HG02870 (cell line): ENCODE results near the gene DHX32.
"Not testable (repeated sequence)": the region's sequence is repeated elsewhere in the genome, so short reads cannot be mapped to it uniquely, and the experiment has no call there.

Source experiments
- ATAC-seq: cut with Tn5 transposase; IDR thresholded peaks from one replicate; pipeline ENCODE4 v1.9.1; 2021; ENCODE audit warnings: mild to moderate bottlenecking, moderate library complexity; ENCODE audit not compliant: unreplicated experiment

The DHX32 gene, protein sequence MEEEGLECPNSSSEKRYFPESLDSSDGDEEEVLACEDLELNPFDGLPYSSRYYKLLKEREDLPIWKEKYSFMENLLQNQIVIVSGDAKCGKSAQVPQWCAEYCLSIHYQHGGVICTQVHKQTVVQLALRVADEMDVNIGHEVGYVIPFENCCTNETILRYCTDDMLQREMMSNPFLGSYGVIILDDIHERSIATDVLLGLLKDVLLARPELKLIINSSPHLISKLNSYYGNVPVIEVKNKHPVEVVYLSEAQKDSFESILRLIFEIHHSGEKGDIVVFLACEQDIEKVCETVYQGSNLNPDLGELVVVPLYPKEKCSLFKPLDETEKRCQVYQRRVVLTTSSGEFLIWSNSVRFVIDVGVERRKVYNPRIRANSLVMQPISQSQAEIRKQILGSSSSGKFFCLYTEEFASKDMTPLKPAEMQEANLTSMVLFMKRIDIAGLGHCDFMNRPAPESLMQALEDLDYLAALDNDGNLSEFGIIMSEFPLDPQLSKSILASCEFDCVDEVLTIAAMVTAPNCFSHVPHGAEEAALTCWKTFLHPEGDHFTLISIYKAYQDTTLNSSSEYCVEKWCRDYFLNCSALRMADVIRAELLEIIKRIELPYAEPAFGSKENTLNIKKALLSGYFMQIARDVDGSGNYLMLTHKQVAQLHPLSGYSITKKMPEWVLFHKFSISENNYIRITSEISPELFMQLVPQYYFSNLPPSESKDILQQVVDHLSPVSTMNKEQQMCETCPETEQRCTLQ

DNA sequence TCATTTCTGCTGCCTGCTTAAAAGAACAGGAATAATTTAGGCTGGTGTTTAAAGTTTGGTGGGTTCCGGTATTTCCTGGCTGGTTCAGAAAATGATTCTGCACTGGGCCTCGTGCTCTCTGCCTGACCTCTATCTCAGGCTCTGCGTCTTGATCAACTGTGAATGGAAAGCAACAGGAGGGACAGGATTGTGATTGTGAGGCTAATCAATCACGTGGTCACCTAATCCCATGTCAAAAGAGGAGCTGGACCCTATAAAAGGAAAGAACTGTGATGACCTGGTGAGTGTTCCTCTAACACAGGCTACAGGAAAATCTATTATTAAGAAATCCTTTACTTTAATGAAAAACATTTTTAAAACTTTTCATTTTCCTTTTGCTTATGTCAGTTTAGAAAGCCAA lies at the start of gene DHX32:
Gene DHX32 (minus strand): TSS at position 101 of the 400 bp plus-strand sequence. CDS start 468 bp downstream, outside the sequence.
- ATAC-seq = no peak

DNA sequence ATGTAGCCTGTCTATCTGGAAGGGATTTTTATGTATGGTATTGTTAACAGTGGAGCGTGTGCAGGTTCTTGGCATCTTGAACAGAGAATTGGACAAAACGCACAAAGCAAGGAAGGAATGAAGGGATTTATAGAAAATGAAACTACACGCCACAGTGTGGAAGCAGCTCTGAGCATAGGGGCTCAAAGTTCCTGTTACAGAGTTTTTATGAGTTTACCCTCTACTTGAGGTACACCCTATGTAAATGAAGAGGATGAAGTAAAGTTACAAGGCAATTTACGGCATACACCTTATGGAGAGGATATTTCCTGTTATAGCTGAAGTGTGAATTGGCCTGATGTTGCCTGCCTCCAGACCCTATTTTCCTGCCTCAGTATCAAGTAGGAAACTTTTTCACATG lies 48.5 kb upstream of the DHX32 start:
- no peak for ATAC-seq

DNA sequence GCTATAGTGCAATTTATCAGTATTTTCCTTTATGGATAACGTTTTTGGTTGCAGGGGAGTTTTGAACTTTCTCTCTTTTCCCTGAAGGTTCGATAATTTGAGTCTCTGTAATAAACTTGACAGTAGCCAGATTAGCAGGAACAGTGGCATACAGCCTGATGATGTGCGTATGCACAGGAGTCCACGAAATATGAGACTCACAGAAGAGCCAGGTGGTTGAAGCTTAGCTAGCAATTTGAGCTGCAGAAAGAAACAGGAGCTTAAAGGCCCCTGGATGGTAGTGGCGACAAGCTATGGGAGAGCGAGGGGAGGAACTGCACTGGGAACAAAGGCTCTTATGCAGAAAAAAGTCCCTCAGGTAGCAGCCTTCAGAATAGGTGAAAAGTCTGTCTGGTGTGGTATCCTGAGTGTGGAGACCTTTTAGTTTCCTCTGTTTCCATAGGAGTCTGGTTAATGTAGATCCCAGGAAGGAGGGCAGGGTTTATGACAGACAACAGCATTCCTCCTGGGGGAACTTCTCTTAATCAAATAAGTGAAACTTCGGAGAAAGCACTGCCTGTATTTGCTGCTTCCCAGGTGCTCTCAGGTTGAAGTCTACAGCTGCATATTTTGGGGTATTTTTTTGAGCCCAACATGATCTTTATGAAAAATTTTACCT lies 48.0 kb upstream of the DHX32 start:
- ATAC-seq = no peak

DNA sequence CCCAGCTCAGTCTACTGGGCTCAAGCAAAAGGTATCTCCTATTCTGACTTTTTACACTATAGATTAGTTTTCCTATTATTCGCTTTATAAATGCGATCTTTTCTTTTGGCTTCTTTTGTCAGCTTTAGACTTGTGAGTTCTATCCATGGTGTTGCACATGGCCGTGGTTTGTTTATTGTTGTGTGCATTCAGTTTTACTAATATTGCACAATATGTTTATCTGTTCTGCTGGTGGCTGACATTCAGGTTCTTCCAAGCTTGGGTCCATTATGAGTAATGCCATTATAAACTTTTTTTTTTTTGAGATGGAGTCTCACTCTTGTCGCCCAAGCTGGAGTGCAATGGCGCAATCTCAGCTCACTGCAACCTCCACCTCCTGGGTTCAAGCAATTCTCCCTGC lies 46.2 kb upstream of the DHX32 start:
- not testable (repeated sequence) for ATAC-seq

DNA sequence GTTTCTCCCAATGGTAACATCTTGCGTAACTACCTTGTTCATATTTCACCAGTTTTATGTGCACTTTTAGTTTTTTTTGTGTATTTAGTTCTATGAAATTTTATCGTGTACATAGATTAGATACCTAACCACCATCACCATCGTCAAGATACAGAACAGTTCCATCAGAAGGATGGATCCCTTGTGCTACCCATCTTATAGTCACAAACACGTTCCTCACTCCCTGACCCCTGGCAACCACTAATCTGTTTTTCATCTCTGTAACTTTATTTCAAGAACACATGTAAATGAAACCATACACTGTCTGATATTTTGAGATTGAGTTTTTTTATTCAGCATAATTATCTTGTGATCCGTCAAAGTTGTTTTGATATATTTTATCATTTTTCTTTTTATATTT lies 45.2 kb upstream of the DHX32 start:
- ATAC-seq = no peak

DNA sequence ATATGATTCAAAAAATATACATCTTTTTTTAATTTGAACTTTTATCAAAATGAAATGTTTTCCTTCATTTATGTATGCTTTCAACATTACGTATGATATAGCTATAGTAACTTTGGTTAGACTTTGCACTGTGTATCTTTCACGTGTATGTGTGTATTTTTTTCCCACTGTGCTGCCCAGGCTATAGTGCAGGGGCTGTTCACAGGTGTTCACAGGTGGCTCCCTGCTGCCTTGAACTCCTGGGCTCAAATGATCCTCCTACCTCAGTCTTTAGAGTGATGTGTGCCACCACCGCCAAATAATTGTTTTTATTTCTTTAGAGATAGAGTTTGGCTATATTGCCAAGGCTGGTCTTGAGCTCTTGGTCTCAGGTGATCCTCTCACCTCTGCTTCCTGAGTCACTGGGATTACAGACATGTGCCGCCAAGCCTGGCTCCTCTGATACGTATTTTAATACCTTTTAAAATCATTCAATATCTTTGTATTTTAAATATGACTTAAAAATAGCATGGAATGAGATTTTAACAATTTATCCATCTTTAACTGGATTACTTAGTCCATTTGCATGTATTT lies 44.3 kb upstream of the DHX32 start:
- no peak for ATAC-seq

DNA sequence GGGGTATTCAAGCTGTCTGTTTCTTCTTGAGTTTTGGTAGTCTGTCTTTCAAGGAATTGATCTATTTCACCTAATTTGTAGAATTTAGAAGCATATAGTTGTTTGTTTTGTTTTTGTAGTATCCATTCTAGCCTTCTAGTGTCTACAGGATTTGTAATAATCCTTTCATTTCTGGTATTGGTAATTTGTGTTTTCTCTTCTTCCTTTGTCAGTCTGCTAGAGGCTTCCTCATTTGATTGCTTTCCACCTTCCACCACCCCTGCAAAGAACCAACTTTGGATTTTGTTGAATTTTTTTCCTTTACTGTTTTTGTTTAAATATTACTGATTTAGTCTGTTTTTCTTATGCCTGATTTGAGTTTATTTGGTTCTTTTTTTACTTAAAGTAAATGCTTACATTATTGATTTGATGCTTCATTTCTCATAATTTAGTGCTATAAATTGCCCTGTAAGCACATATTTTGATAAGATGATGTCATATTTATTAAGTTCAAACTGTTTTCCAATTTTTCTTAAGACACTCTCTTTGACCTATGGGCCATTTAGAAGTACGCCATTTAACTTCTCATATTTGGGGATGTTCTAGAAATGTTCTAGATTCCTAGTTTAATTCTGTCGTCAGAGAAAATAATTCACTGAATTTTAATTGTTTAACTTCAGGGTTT lies 40.7 kb upstream of the DHX32 start:
- not testable (repeated sequence) for ATAC-seq

DNA sequence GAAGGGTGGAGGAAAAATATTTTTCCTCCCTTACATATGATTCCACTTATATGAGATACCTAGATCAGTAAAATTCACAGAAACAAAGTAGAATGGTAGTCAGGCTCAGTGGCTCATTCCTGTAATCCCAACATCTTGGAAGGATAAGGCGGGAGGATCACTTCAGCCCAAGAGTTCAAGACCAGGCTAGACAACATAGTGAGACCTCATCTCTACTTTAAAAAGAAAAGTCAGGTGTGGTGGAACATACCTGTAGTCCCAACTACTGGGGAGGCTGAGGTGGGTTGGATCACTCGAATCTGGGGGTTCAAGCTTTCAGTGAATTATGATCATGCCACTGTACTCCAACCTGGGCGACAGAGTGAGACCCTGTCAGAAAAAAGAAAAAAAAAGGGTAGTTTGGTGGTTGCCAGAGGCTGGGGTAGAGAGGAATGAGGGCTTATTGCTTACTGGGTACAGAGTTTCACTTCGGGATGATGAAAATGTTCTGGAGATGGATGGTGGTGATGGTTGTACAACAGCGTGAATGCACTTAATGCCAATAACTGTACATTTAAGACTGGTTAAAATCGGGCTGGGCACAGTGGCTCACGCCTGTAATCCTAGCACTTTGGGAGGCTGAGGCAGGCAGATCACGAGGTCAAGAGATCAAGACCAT lies 36.7 kb upstream of the DHX32 start:
- not testable (repeated sequence) for ATAC-seq

DNA sequence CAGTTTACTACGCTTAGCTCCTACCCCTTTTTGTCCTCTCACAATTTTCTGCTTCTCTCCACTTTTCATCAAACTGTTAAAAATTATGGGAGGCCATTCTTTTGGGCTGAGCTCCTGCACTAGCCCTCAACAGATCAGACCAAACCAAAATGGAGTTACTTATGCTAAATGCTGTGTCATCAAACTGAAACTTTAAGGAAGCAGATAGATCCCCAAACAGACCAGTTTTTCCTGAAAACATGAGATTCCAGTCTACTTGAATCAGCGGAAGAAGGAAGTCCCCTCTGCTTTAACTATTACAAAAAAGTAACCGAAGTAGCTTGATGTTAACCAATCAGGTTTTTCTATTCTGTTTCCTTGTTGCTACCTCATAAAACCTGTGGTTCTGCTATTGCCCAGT lies 35.9 kb upstream of the DHX32 start:
- ATAC-seq = no peak

DNA sequence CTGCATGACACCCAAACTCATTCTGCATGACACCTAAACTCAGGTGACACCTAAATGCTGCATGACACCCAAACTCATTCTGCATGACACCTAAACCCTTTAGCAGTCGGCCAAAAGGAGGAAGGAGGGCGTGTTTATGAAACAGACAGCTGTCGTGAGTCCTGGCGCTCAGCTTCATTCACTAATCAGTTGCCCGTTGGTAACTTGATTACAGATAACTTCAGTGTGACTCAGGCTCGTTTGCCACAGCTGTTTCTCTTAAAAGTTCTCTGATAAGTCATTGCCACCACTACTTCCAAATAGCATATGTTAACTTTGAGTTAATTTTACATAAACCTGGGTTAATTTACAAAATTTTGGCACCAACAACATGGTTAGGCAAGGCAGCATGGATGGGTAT lies 32.2 kb upstream of the DHX32 start:
- not testable (repeated sequence) for ATAC-seq

DNA sequence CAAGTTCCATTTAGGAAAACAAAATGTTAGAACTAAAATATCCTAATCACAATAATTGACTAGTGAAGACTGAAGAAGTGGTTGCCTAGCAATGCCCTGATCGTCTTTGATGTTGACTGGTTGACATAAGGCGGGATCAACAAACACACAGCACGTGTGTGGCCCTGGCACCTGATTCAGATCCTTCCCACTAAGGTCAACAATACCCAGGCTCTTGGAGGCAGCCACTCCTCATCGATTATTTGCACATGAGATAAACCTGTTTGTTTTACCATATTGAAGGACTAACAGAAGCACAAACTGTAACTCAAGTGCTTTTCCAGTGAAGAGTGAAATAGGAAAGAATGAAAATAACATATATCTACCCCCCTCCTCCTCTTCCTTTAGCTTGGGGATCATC lies 30.9 kb upstream of the DHX32 start:
- ATAC-seq = no peak

DNA sequence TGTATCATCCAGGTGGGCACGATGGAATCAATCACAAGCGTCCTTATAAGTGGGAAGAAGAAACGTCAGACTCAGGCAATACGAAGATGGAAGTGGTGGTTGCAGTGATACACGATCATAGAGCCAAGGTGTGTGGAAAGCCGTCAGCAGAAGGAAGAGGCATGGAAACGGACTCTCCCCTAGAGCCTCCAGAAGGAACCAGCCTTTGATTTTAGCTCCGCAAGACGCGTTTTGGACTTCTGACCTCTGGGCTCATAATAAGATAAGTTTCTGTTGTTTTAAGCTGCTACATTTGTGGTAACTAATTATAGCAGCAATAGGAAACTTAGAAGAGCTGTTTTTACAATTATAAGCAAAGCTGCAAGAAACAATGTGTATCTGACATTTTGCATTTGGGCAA lies 30.1 kb upstream of the DHX32 start:
- ATAC-seq = no peak

DNA sequence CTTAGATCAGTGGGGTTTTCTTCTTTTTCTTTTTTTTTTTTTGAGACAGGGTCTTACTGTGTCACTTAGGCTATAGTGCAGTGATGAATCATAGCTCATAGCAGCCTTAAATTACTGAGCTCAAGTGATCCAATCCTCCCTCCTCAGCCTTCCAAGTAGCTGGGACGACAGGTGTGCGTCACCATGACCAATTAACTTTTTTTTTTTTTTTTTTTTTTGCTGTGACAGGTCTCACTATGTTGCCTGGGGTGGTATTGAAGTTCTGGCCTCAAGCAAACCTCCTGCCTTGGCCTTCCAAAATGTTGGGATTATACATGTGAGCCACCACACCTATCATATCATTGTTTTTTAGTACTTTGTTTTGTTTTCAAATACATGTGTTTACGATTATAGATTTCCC lies 28.4 kb upstream of the DHX32 start:
- ATAC-seq = not testable (repeated sequence)

DNA sequence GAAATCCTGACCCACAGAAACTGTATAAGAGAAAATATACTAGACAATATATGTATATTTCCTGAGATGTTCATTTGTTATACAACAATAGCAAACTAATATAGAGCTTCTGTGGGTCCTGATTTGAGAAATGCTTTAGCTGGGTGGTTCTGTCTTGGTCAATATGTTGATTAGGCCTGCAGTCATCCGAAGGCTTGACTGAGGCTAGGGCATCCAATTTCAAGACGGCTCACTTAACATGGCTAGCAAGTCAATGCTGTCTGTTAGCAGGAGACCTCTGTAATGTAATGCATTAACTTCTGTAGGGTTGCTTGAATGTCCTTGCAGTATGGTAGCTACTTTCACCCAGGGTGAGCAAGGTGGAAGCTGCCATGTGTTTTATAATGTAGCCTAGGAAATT lies 27.7 kb upstream of the DHX32 start:
- not testable (repeated sequence) for ATAC-seq

DNA sequence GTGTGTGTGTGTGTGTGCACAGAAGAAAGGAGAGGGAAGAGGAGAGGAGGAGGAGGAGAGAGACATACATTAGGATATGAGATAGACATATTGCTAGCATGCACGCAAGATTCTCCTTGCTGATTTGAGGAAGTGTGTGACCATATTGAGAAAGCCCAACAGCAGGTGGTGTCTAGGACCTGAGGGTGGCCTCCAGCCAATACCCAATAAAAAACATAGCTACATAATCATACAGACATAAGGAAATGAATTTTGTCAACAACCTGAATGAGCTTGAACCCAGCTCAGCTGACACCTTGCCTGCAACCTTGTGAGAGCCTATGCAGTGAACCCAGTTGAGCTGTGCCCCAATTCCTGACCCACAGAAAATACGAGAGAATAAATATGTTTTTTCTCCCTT lies 26.5 kb upstream of the DHX32 start:
- ATAC-seq = not testable (repeated sequence)

DNA sequence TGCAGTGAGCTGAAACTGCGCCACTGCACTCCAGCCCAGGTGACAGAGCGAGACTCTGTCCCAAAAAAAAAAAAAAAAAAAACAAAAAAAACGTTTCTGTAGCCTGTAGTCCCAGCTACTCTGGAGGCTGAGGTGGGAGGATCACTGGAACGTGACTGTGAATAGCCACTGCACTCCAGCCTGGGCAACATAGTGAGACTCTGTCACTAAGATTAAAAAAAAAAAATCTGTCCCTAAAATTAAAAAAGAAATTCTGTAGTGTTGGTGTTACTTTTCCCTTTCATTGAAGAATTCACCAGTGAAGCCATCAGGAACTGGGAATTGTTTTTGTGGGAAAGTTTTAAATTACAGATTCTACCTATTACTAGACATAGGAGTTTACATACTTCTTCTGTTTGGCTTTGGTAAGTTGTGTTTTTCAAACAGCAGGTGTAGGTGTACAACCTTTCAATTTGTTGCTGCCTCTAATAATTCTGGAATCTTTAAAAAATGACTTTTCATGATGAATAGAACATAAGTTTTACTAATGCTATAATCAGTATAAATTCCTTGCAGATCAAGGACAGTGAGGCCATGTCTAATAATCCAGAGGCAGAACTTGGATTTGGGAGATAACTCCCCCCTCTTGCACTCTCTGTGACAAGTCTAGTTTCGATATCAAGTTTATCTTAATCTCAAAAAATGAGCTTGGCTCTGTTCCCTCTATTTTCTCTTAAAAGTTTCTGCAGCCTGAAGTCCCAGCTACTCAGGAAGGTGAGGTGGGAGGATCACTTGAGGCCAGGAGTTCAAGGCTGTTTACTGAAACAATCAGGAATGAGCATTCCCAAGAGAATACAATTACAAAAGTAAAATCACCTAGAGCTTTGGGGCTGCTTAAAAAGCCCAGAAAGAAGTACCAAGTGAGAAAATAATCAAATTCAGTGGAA lies 24.2 kb upstream of the DHX32 start:
- not testable (repeated sequence) for ATAC-seq

DNA sequence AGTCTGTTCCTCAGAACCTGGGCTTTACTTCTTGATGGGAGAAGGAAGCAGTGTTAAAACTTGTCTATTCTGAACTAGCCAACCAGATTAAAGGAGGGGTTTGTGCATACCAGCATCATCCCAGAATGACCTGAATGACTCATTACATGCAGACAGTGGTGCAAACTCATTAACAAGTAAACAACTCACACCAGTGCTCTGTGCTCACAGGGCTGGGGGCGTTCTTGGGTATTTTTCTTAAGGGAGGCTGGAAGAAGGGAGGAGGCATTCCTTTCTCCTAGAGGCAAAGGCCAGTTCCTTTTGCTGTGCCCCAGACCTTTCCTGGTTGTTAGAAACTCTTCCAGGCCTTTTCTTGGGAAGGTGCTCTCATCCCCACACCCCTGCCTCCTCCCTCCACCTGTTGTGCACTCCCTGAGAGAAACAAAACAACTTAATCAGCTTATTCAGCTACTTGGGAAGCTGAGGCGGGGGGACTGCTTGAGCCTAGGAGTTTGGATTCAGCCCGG lies 22.1 kb upstream of the DHX32 start:
- not testable (repeated sequence) for ATAC-seq

DNA sequence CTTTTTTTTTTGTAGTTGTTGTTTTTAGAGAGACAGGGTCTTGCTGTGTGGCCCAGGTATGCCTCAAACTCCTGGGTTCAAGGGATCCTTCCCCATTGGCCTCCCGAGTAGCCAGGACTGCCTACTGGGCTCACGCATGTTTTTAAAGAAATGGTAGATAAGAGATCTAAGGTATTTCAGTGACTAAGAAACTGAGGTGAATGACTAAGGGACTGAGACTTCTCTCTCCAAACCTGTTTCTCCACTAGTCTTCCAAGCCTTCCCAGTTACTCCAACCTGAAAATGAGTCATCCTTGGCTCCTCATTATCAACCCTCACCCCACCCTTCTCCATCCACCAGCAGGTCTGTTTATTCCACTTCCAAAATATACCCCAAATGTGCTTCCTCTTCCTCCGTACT lies 19.9 kb upstream of the DHX32 start:
- not testable (repeated sequence) for ATAC-seq

DNA sequence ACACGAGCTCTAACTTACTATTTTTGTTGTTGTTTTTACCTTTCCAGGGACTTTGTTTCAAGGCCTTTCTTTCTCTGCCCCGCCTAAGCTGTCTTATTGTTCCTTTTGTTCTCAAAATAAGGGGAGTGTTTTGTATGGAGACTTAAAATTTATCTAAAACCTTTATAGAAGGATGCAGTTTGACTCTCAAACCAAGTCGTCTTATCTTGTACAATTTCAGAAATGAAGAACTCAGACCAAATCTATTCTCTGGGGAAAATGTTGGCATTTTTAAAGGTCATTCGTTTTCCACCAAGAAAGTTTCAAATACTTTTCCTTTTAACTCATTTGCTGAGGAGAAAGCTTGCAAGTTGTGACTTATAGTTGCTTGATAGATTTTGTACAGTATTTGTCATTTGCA lies 16.2 kb upstream of the DHX32 start:
- not testable (repeated sequence) for ATAC-seq
